ENCODE measurements around the gene APBA1.
"Not testable (repeated sequence)": the region's sequence is repeated elsewhere in the genome, so short reads cannot be mapped to it uniquely, and the experiment has no call there.

Gene APBA1

DNA sequence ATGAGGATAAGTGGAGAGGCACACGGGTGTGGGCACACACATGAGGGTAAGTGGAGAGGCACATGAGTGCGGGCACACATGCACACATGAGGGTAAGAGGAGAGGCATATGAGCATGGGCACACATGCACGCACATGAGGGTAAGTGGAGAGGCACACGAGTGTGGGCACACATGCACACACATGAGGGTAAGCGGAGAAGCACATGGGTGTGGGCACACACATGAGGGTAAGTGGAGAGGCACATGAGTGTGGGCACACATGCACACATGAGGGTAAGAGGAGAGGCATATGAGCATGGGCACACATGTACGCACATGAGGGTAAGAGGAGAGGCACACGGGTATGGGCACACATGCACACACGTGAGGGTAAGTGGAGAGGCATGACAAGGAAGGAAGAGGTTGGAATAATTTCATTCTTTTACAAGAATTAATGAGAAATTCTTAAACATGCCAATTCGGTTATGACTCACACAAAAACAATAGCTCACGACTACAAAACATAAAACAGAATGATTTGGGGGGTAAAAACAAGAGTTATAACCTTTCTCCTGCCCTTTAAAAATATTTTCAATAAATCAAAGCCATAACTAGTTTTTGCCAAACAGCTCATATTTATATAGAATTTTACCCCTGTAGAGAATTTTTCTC, 67.5 kb downstream of the APBA1 start:
- DNase-seq (ENCODE audit: low read depth) = no peak

GRCh38 chr9:69603656-69604055, 68.5 kb downstream of the APBA1 start:
- DNase-seq (ENCODE audit: low read depth) = no peak

DNA sequence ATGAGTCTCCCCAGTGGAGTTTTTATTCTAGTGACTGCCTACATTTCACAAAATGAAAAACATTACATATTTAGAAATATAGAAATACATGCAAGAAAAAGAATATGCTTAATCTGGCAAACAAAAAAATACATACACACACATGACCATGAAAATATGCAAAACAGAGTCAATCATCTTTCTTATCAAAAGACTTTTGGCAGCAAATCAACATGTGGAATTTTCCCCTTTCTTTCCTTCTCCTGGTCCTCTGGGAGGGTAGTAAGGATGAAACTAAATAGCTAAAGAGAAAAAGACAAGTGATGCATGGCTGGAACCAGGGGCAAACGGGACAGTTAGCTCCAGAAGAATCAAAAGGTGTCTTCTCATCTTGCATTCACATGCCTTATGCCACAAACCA, 69.4 kb downstream of the APBA1 start:
- DNase-seq (ENCODE audit: low read depth) = no peak

- no peak for DNase-seq (ENCODE audit: low read depth)
These were observed 70.5 kb downstream of the APBA1 start for GRCh38 chr9:69601698-69602097.

GRCh38 chr9:69600314-69601047, 71.7 kb downstream of the APBA1 start:
- no peak for DNase-seq (ENCODE audit: low read depth)

DNA sequence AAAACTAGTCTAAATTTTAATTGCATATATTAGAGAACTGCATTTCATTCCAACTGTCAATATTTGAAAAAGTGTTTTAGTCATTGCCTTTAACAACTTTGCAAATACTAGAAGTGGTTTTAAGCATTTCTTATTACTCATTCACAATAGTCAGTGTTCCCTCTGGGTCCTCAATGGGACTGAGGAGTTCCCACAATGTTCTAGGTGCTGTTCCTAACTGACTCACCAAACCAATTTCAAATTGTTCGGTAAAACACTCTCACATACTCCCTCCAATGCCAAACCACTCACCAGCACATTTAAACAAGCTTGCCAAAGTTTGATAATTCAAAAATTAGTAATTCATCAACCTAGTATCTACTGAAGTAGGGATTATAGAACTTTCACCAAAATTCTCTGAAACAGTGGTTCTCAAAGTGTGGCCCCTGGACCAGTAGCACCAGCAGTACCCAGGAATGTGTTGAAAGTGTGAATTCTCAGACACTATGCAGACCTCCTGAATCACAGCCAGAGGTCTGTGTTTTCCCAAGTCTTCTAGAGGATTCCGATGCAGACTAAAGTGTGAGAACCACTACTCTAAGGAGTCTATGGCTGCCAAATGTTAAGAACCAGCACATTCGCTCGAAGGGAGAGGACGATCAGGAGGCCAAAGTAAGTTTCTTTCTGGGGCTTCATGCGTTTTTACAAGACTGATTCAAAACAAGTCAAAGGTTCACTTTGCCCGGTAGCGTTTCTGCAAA, 72.8 kb downstream of the APBA1 start:
- no peak for DNase-seq (ENCODE audit: low read depth)

GRCh38 chr9:69596906-69597305, 75.3 kb downstream of the APBA1 start:
- not testable (repeated sequence) for DNase-seq (ENCODE audit: low read depth)

GRCh38 chr9:69594180-69594579, 78.0 kb downstream of the APBA1 start:
- no peak for DNase-seq (ENCODE audit: low read depth)

DNA sequence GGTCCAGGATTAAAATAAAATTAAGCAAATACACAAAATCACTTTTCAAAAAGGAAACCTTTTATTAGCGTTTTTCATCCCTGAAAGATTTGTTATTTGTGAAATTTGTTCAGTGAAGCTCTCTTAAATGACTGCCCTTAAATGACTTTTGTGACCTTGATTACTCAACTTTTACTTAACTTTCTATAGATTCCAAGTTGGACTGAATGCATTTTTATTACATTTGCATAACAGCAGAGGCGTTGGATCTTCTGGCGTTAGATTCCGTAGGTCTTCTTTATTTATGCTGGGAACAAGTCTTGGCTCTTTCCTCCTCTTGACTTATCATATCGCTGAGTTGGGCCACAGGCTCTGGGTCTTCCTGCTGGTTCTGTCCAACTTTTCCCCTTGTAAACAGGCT, 78.4 kb downstream of the APBA1 start:
- DNase-seq (ENCODE audit: low read depth) = no peak

- DNase-seq (ENCODE audit: low read depth) = no peak
These were observed 78.9 kb downstream of the APBA1 start for GRCh38 chr9:69593301-69593700.

DNA sequence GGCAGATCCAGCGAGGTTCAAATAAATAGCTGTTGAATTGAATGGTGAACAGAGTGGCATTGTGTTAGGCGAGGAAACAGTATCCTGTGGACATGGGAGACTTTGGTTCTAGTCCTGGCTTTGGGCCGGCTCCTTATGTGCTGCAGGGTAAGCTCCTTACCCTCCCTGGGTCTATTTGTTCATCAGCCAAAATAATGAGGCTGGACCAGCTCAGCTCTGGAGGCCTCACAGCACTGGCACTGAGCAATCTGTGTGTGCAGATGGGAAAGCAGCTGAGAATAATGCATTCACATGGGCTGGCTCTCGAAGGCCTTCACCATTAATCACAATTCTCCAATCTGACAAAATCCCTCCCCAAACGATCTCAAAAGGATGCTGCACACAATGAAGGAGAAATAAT, 81.9 kb downstream of the APBA1 start:
- DNase-seq (ENCODE audit: low read depth) = no peak

- DNase-seq (ENCODE audit: low read depth) = no peak
These were observed 83.0 kb downstream of the APBA1 start for GRCh38 chr9:69589156-69589555.

DNA sequence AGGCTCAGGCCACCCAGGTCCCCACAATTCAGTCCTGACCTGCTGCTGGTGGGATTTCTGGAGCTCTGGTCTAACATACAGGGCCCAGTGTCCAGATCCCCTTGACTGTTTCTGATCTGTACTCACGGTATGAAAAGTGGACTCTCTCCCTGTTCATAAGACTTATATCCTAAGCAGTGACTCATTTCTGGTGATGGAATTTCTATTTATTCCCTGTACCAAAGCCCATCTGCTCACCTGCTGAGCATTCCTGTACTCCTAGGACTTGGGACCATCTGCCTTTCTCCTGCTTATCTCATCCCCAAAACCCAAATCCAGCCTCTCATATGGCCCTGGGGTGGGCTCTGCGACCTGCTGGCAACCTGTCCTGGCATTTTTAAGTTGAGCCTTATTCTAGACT, 86.6 kb downstream of the APBA1 start:
- DNase-seq (ENCODE audit: low read depth) = no peak

- no peak for DNase-seq (ENCODE audit: low read depth)
These were observed 87.4 kb downstream of the APBA1 start for GRCh38 chr9:69584759-69585158.

- no peak for DNase-seq (ENCODE audit: low read depth)
These were observed 88.4 kb downstream of the APBA1 start for GRCh38 chr9:69583645-69584234.

DNA sequence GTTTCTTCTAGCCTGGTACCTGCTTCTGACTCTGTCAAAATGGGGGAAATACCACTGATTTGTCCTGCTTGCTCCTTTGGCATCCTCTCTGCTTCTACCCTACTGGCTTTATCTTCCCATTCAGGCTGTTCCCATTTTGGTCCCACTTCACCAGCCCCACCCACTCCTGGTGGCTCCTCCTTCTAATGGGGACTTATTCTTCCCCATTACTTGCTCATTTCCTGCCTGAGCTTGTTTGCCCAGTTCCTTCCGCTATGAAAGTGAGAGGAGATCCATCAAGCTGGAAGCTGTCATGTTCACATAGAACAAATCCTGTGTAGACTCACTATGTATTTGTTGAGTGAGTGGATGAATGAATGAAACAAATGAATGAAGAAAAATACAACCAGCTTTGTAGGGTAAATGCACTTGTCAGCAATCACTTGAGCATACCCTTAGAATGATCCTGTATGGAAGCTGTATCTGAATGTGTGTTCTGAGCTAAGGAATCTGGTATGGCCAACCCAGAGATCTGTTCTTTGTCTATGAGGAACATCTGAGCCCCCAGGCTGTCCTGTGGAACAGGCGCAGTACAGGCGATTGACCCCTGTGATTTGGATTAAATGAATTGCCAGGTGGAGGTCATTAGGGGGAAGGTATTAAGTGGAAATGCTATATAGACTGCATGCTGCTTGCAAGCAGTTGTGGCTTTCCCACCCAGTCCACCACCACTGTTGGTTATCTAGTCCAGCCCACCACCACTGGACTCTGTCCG, 89.5 kb downstream of the APBA1 start:
- DNase-seq (ENCODE audit: low read depth) = no peak

DNA sequence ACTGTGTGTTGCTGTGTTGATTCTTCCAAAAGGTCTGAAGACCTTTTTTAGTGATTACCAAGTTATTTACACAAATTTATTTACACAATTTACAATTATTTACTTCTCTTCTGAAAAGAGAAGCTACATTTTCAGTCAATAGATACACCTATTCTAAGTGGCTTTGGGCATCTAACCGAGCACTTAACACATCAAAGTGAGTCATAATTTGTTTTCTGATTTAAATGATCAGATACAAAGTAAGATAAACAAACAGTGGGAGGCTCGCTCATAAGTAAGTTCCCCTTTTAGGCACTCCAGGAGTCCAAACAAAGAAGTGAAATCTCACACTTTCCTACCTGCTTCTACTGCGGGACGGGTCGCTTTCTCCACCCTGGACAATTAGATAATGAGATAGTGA, 90.2 kb downstream of the APBA1 start:
- DNase-seq (ENCODE audit: low read depth) = no peak

GRCh38 chr9:69580582-69581214, 91.5 kb downstream of the APBA1 start:
- DNase-seq (ENCODE audit: low read depth) = no peak

DNA sequence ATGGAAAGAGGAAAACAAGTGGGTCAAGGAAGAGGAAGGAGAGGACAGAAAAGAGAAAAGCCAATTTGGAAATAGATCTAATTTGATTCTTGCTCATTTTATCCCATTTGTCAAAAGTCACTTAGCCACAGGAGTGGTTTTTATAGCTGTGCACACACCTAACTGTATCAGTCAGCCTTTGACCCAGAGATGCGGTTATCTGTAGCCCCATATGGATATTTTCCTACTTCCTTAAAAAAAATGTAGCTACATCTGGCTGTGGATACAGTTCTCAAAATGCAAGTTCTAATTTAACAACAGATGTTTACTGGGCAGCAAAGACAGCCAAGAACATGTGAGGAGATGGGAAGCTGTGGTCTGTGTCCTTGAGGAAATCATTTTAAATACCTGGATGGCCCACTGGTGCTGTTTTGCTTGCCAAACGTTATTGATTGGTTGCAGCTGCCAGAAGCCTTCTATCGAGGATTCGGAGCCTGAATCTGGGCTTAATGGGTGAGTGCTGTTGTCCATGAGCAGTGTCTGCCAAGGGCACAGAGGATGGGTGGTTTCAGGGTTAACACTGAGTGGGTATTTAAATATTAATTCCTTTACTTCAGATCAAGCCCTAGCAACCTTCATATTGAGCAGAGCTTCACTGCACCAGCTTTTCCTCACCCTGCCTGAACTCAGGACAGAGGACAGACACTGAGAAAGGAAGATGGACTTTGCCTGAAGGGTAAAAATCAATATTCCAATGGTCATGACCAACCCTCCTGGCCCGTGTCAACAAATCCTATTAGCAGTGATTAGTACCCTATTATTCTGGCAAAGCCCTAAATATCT, 92.2 kb downstream of the APBA1 start:
- no peak for DNase-seq (ENCODE audit: low read depth)

DNA sequence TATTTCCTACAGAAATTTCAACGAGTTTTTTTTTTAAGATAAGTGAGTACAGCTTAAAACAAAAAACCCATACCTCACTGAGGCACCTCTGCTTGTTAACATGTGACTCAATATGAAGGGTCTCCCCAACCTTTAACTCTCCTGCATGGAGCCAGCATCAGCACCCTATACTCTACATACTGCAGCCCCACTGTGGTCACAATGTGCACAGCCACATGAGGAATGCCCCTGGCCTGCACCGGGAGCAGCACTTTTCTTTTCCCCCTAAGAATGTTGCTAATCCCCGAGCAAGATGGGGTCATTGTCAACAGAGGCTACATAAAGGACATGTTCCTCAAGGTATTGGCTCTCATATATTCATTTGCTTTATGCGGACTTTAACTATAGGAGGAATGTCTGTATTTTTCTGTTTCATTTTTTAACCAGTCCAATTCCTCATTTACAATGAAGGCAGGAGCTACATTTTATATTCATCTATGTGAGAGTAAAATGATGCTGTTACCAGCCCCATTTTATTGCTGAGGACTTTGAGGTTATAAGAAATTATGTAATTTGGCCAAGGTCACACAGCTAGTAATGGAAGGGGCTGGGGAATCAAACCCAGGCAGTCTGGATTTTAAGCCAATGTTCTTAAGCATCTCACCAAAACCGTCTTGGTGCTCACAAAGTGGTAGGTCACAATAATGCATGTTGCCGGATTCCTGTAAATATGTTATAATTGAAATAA, 93.0 kb downstream of the APBA1 start:
- no peak for DNase-seq (ENCODE audit: low read depth)

Measured in fibroblast of the conjunctiva (primary cell).